Measurements from ENCODE around the gene DUSP5.

GRCh38 chr10:110510730-110511129 is 13.0 kb downstream of the DUSP5 start:
- TF ChIP-seq CTCF (IDR thresholded peaks at IDR 0.05) (no peak), POLR2AphosphoS5 (IDR thresholded peaks at IDR 0.05) (no peak), EP300 (IDR thresholded peaks at IDR 0.05) (no peak)

Measured in sigmoid colon (tissue), 4 donors.